CD4-positive, CD25-positive, alpha-beta regulatory T cell (primary cell): ENCODE measurements around the gene SMIM36. TPM values are rescaled to one million over a fixed set of nuclear protein-coding genes. Genes with fewer than 3 reads are reported as not detected.

ENCODE experiments used
- ATAC-seq, 2 donors: fragments of 150-1000 bp; cut with Tn5 transposase; one replicate each; pipeline ENCODE4 v1.10.0; 2021; ENCODE audit warnings: low read depth in 2 of 2, moderate number of reproducible peaks in 2 of 2, moderate library complexity in 1 of 2
- DNase-seq, 3 donors: peaks; one replicate each; pipeline versions ENCODE4 v3.0.0 to v3.0.0-alpha.2; 2012 to 2022; ENCODE audit warnings: mixed read lengths in 1 of 3
- H3K27ac ChIP-seq: one replicate; pipeline ENCODE4 v1.7.0; 2013; ENCODE audit warnings: mild to moderate bottlenecking, low read length; ENCODE audit not compliant: insufficient read depth, poor library complexity, severe bottlenecking
- H3K27me3 ChIP-seq: one replicate; pipeline ENCODE4 v1.7.0; 2013; ENCODE audit warnings: low read length; ENCODE audit not compliant: control insufficient read depth, insufficient read depth
- H3K36me3 ChIP-seq: one replicate; pipeline ENCODE4 v1.7.0; 2013; ENCODE audit warnings: mild to moderate bottlenecking, low read length, moderate library complexity; ENCODE audit not compliant: control insufficient read depth, insufficient read depth
- H3K4me1 ChIP-seq: 2 replicates; pipeline ENCODE4 v1.7.0; 2013; ENCODE audit warnings: mild to moderate bottlenecking, low read length; ENCODE audit not compliant: insufficient read depth, control insufficient read depth, poor library complexity, severe bottlenecking
- H3K4me3 ChIP-seq: one replicate; pipeline ENCODE4 v1.7.0; 2013; ENCODE audit warnings: low read depth, mild to moderate bottlenecking, low read length, moderate library complexity
- H3K9me3 ChIP-seq, 2 experiments: 1 replicate in 1 of 2; 2 replicates in 1 of 2; pipeline ENCODE4 v1.7.0; 2013; ENCODE audit warnings: low read length in 2 of 2, mild to moderate bottlenecking in 1 of 2, moderate library complexity in 1 of 2; ENCODE audit not compliant: control insufficient read depth in 2 of 2
- H3K27ac Mint-ChIP-seq, 3 donors: one replicate each; pipeline ENCODE4 v1.8.0; 2020 to 2022; ENCODE audit warnings: mild to moderate bottlenecking in 3 of 3, mixed read lengths in 3 of 3, moderate library complexity in 2 of 3
- H3K27me3 Mint-ChIP-seq: one replicate; pipeline ENCODE4 v1.8.0; 2022; ENCODE audit warnings: mild to moderate bottlenecking, mixed read lengths
- H3K36me3 Mint-ChIP-seq: one replicate; pipeline ENCODE4 v1.8.0; 2020; ENCODE audit warnings: mixed read lengths
- H3K4me1 Mint-ChIP-seq, 4 donors: one replicate each; pipeline ENCODE4 v1.8.0; 2020 to 2022; ENCODE audit warnings: mixed read lengths in 4 of 4, mild to moderate bottlenecking in 1 of 4
- H3K4me3 Mint-ChIP-seq, 4 donors: one replicate each; pipeline ENCODE4 v1.8.0; 2020 to 2022; ENCODE audit warnings: mild to moderate bottlenecking in 4 of 4, mixed read lengths in 4 of 4, moderate library complexity in 3 of 4
- H3K9me3 Mint-ChIP-seq, 7 donors: one replicate each; pipeline ENCODE4 v1.8.0; 2020 to 2022; ENCODE audit warnings: mixed read lengths in 7 of 7, mild to moderate bottlenecking in 3 of 7, moderate library complexity in 2 of 7
- polyA plus RNA-seq, 4 donors: library from polyadenylated mRNA; unstranded; fragments of 300-500 nt; fragmentation: Illumina TruSeq; gene quantifications; one replicate each; pipeline ENCODE4 v1.2.3, GENCODE V29; 2021
- total RNA-seq: library from RNA; stranded (reverse); gene quantifications from one replicate; pipeline ENCODE4 v1.2.3, GENCODE V29; 2022

The SMIM36 gene
- total and polyA plus RNA-seq, 5 donors from 2014 or later: not detected

DNA sequence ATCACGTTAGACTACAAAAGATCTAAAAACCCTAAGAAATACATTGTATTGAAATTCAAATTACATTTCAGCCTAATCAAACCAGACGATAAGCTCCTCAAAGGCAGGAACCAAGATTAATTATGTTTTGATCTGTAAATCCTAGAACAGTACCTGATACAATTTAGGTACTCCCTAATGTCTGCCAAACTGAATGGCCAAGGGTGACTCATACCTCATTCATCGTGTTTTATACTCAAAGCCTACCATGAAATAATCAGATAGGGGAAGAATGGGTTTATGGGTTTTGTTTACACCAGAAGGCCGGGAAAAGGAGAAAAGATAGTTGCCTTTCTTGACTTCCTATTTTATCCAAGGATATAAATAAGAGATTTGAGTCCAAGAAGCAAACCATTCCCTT, 108.9 kb downstream of the SMIM36 start:
- DNase-seq (no peak), ATAC-seq (no peak)
- H3K4me1 ChIP-seq: no peaks in the 10 kb centered on the region
- Mint-ChIP-seq H3K27me3 (no peaks in the 10 kb centered on the region), H3K4me3 (no peak overlapping the region), H3K9me3 (no peaks in the 10 kb centered on the region), H3K36me3 (peaks cover 45% of the 10 kb centered on the region), H3K4me1 (peaks cover 0 to 5% (median under 1%) of the 10 kb centered on the region in 4 donors), H3K27ac (no peak overlapping the region)
- no peaks in the 10 kb centered on the region for H3K9me3 ChIP-seq
- H3K36me3 ChIP-seq: peaks cover 37% of the 10 kb centered on the region
- H3K27ac ChIP-seq: no peak overlapping the region
- H3K27me3 ChIP-seq: no peaks in the 10 kb centered on the region
- H3K4me3 ChIP-seq: no peak overlapping the region

Other genes starting within 250 kb of the SMIM36 start
- gene HLF, start 246.5 kb downstream of the SMIM36 start, total RNA-seq: 2.1 TPM
- gene HLF, start 246.5 kb downstream of the SMIM36 start, polyA plus RNA-seq: 1 to 10 TPM in 1 of 4 donors, under 1 TPM in 3; 0.28 to 1.3 (median 0.61) TPM
- 17.8 TPM for gene MMD, start 89.6 kb downstream of the SMIM36 start, total RNA-seq
- 10 to 100 TPM; 10.1 to 12.3 (median 11.8) TPM for gene MMD, start 89.6 kb downstream of the SMIM36 start, polyA plus RNA-seq
- not detected for gene TMEM100, start 211.4 kb upstream of the SMIM36 start, total RNA-seq
- gene TMEM100, start 211.4 kb upstream of the SMIM36 start, polyA plus RNA-seq: not detected
- gene PCTP, start 239.6 kb upstream of the SMIM36 start, total RNA-seq: 2.8 TPM
- gene PCTP, start 239.6 kb upstream of the SMIM36 start, polyA plus RNA-seq: 10 to 100 TPM in 2 of 4 donors, 1 to 10 TPM in 2; 5.0 to 10.9 (median 10.0) TPM